Measurements from ENCODE around the gene ARHGEF11. TPM values are rescaled to one million over a fixed set of nuclear protein-coding genes. Genes with fewer than 3 reads are reported as not detected.
"Not testable (repeated sequence)": the region's sequence is repeated elsewhere in the genome, so short reads cannot be mapped to it uniquely, and the experiment has no call there.

The ARHGEF11 gene
- total RNA-seq, 3 donors from 2014 or later, result 31.1 to 50.4 (median 33.1) TPM

DNA sequence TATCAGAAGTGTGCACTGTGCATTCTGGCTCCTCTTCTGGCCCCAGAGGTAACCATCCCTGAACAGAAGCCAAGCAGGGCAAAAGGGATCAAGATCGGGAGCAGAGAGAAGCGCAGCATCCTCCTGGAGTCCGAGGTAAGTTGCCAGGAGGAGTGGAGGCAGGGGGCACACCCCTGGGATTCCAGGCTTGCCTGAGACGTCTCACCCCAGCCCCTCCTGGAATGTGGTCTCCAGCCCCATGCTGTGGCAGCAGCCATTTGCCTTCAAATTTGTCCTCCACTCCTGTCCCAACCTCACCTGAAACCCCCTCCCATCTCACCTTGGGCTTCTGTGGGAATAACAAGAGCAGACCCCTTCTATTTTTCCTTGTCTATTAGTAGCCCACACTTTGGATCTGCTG, 115.1 kb downstream of the ARHGEF11 start:
- Histone ChIP-seq H3K9me3 (no peaks in the 10 kb centered on the region), H3K27me3 (peaks cover 0 to 17% of the 10 kb centered on the region in 2 donors)

DNA sequence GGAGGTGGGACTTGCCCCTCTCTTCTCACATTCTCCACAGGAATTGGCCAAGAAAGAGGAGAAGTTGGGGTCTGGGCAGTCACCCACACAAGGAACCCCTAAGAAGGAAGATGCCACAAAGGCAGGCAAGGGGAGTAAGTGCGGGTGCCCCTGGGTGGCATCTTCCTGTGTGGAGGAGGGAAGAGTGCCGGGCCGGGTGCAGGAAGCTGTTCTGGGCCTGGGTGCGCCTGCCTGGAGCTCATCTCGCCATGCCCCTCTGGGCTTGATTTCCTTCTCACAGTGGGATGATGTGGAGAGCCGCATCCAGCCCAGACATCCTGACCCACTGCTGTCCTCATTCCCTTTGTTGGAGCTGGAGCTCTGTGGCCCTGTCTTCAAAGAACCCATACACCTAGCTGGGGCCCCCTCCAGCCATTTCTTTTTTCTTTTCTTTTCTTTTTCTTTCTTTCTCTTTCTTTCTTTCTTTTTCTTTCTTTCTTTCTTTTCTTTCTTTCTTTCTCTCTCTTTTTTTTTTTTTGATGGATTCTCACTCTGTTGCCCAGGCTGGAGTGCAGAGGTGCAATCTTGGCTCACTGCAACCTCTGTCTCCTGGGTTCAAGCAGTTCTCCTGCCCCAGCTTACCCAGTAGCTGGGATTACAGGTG, 115.8 kb downstream of the ARHGEF11 start:
- intact Hi-C loops (cut with DNase I; ENCODE audit: low total_unique reads), result loop anchor here (5.0 kb wide), 1 partner anchor 423 kb away; no protein-coding TSS in a partner anchor
- H3K27me3 ChIP-seq, result peaks cover 0 to 21% of the 10 kb centered on the region in 2 donors
- no peak for DNase-seq (ENCODE audit: low spot score in 2 of 2)
- no peaks in the 10 kb centered on the region for H3K9me3 ChIP-seq
- no peaks in the 10 kb centered on the region for H3K4me1 ChIP-seq
- H3K4me3 ChIP-seq, result no peak overlapping the region
- no peak overlapping the region for H3K27ac ChIP-seq
- TF ChIP-seq, protein P1, sequence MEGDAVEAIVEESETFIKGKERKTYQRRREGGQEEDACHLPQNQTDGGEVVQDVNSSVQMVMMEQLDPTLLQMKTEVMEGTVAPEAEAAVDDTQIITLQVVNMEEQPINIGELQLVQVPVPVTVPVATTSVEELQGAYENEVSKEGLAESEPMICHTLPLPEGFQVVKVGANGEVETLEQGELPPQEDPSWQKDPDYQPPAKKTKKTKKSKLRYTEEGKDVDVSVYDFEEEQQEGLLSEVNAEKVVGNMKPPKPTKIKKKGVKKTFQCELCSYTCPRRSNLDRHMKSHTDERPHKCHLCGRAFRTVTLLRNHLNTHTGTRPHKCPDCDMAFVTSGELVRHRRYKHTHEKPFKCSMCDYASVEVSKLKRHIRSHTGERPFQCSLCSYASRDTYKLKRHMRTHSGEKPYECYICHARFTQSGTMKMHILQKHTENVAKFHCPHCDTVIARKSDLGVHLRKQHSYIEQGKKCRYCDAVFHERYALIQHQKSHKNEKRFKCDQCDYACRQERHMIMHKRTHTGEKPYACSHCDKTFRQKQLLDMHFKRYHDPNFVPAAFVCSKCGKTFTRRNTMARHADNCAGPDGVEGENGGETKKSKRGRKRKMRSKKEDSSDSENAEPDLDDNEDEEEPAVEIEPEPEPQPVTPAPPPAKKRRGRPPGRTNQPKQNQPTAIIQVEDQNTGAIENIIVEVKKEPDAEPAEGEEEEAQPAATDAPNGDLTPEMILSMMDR (IDR thresholded peaks at IDR 0.05), result no peak
- TF ChIP-seq POLR2AphosphoS5 (IDR thresholded peaks at IDR 0.05) (no peak), POLR2A (IDR thresholded peaks at IDR 0.05) (no peak)
- H3K36me3 ChIP-seq, result no peaks in the 10 kb centered on the region

More for the DNA sequence above, 115.1 kb downstream of the ARHGEF11 start:
- H3K4me1 ChIP-seq, result no peaks in the 10 kb centered on the region
- intact Hi-C loops (cut with DNase I; ENCODE audit: low total_unique reads), result no loop called here
- TF ChIP-seq, protein P1 (IDR thresholded peaks at IDR 0.05), result no peak
- no peak for TF ChIP-seq POLR2A (IDR thresholded peaks at IDR 0.05)
- TF ChIP-seq POLR2AphosphoS5 (IDR thresholded peaks at IDR 0.05), result no peak
- H3K27ac ChIP-seq, result no peak overlapping the region
- H3K4me3 ChIP-seq, result no peak overlapping the region
- H3K36me3 ChIP-seq, result no peaks in the 10 kb centered on the region
- DNase-seq (ENCODE audit: low spot score in 2 of 2), result no peak

DNA sequence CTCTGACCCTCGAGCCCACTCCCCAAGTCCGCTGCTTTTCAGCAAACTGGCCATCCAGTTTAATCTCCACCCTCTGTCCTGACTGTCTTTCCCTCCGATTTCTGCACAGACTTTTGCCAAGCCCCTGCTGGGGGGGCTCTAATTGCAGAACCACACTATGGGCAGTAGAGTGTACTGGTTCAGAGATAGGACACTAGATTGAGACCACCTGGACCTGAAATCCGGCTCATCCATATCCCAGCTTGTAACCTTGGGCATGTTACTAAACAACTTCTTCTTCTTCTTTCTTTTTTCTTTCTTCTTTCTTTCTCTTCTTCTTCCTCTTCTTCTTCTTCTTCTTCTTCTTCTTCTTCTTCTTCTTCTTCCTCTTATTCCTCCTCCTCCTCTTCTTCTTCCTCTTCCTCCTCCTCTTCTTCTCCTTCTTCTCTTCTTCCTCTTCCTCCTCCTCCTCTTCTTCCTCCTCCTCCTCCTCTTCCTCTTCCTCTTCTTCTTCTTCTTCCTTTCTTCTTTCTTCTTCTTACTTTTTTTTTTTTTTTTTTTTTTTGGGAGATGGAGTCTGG, 117.4 kb downstream of the ARHGEF11 start:
- Histone ChIP-seq H3K27me3 (peaks cover 4 to 37% of the 10 kb centered on the region in 2 donors), H3K4me3 (peak overlapping the region in 2 of 3 donors; percentile 32 to 60)

DNA sequence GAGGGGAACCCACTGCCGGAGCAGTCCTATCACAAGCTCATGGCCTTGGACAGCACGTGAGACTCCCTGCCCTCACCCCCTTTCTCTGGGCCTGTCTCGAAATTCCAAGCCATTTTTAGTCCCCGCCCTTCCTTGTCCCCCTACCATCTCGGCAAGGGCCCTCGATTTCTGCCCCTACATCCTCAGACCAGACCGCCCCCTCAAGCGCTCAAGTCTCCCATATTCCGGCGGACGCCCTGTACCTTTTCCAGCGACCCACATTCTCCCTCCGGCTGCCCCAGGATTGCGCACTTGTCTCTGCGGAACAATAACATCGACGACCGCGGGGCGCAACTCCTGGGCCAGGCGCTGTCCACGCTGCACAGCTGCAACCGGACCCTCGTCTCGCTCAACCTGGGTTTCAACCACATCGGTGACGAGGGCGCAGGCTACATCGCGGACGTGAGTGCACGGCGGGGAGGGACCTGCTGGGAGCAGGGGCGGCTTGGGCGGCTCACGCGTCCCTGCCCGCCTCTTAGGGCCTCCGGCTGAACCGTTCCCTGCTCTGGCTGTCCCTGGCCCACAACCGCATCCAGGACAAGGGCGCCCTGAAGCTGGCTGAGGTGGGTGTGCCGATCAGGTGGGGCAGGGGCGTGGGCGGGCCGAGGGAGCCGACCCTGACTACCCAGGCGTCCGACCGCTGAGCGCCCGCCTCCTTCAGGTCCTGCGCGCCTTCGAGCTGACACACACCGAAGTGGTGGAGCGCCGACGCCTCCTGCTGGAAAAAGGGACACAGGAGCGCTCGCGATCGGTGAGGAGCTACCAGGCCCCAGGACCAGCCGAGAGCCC, 118.1 kb downstream of the ARHGEF11 start:
- Histone ChIP-seq H3K4me3 (peak overlapping the region in 2 of 3 donors; percentile 32 to 60), H3K27me3 (peaks cover 4 to 44% of the 10 kb centered on the region in 2 donors), H3K27ac (no peak overlapping the region), H3K36me3 (no peaks in the 10 kb centered on the region), H3K9me3 (no peaks in the 10 kb centered on the region), H3K4me1 (peaks cover 5 to 11% of the 10 kb centered on the region in 2 donors)
- DNase-seq (ENCODE audit: low spot score in 2 of 2), result peak; percentile 33 to 71
- intact Hi-C loops (cut with DNase I; ENCODE audit: low total_unique reads), result loop anchor here (5.0 kb wide), 1 partner anchor 425 kb away; no protein-coding TSS in a partner anchor
- TF ChIP-seq POLR2A (IDR thresholded peaks at IDR 0.05) (no peak), POLR2AphosphoS5 (IDR thresholded peaks at IDR 0.05) (no peak)
- TF ChIP-seq, protein P1 (IDR thresholded peaks at IDR 0.05), result peak in 2 of 3 donors; percentile 52 to 65

More for the DNA sequence above, 117.4 kb downstream of the ARHGEF11 start:
- Histone ChIP-seq H3K4me1 (peaks cover 5 to 10% of the 10 kb centered on the region in 2 donors), H3K9me3 (no peaks in the 10 kb centered on the region), H3K27ac (no peak overlapping the region), H3K36me3 (no peaks in the 10 kb centered on the region)
- no peak for TF ChIP-seq POLR2A (IDR thresholded peaks at IDR 0.05)
- TF ChIP-seq, protein P1 (IDR thresholded peaks at IDR 0.05), result no peak
- no peak for TF ChIP-seq POLR2AphosphoS5 (IDR thresholded peaks at IDR 0.05)
- no peak for DNase-seq (ENCODE audit: low spot score in 2 of 2)
- intact Hi-C loops (cut with DNase I; ENCODE audit: low total_unique reads), result loop anchor here (5.0 kb wide), 1 partner anchor 424 kb away; no protein-coding TSS in a partner anchor

DNA sequence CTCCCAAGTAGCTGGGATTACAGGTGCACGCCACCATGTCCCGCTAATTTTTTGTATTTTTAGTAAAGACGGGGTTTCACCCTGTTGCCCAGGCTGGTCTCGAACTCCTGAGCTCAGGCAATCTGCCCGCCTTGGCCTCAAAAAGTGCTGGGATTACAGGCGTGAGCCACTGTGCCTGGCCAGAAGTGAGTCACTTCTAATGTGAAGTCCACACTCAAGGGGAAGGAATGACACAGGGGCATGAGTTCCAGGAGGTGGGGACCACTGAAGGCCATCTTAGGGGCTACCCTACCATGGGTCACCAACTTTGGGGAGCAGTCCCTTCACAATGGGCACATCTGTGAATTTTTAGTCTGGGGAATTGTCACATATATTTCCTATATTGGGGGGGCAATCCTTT, 118.8 kb downstream of the ARHGEF11 start:
- not testable (repeated sequence) for DNase-seq (ENCODE audit: low spot score in 2 of 2); H3K27ac ChIP-seq; H3K36me3 ChIP-seq; H3K4me3 ChIP-seq; H3K9me3 ChIP-seq
- Histone ChIP-seq H3K27me3 (peaks cover 4 to 48% of the 10 kb centered on the region in 2 donors), H3K4me1 (peaks cover 5 to 11% of the 10 kb centered on the region in 2 donors)
- intact Hi-C loops (cut with DNase I; ENCODE audit: low total_unique reads), result loop anchor here (5.0 kb wide), 1 partner anchor 426 kb away; no protein-coding TSS in a partner anchor
